Body of pancreas (tissue), 4 donors: ENCODE measurements around the gene SATB2.

Experiments
- CTCF ChIP-seq, 7 experiments: fragments of 450-650 bp in 4 of 7; fragments of 200-600 bp in 3 of 7; sonication (generic) in 3 of 7; IDR thresholded peaks; one replicate each; pipeline ENCODE4 v1.5.1; 2016 to 2019; ENCODE audit warnings: antibody characterized with exemption in 7 of 7
- POLR2A ChIP-seq, 3 donors: fragments of 450-650 bp; IDR thresholded peaks; one replicate each; pipeline ENCODE4 v1.6.1; 2016; ENCODE audit warnings: antibody characterized with exemption in 3 of 3, mild to moderate bottlenecking in 2 of 3

- no peak for TF ChIP-seq POLR2A (IDR thresholded peaks at IDR 0.05)
- no peak for TF ChIP-seq CTCF (IDR thresholded peaks at IDR 0.05)
Measured at GRCh38 chr2:199223791-199224190, 233.9 kb downstream of the SATB2 start.
